Endothelial cell of umbilical vein (primary cell): ENCODE results near the gene CD226. TPM values are rescaled to one million over a fixed set of nuclear protein-coding genes. Genes with fewer than 3 reads are reported as not detected.

Source experiments
- BruUV-seq: library from RNA; stranded (reverse); fragments of 400-500 nt; replicated peaks from 2 replicates; lab custom pipeline; 2021; lab: Mats Ljungman, UMichigan
- CTCF ChIA-PET: fragments of 300-600, 350-600 bp; sonication (Branson Sonifier 250); formaldehyde crosslinking; loops from one replicate; lab custom pipeline; 2021; ENCODE audit warnings: antibody characterized with exemption, inconsistent platforms; lab: Charles Lee
- POLR2A ChIA-PET: fragments of 300-600, 350-600 bp; sonication (Branson Sonifier 250); formaldehyde crosslinking; loops from one replicate; lab custom pipeline; 2021; ENCODE audit warnings: antibody characterized with exemption, inconsistent platforms; lab: Charles Lee
- DNase-seq: peaks from one replicate; pipeline ENCODE4 v3.0.0-alpha.2; 2011; ENCODE audit warnings: low read depth, low spot score
- FAIRE-seq: peaks from 2 replicates; lab custom pipeline; 2011; peaks lifted over from hg19 to GRCh38; lab: Jason Lieb, UNC
- H2AFZ ChIP-seq: 2 replicates; pipeline ENCODE4 v1.6.0; 2012; ENCODE audit warnings: low read depth, low read length, control low read depth, inconsistent platforms
- H3K27ac ChIP-seq: 2 replicates; pipeline ENCODE4 v1.5.1; 2011; ENCODE audit warnings: low read depth, mild to moderate bottlenecking, control low read depth, low read length, moderate library complexity; ENCODE audit not compliant: insufficient read depth
- H3K27me3 ChIP-seq, 2 experiments: 2 replicates each; pipeline versions ENCODE4 v1.6.0 to v1.6.1; 2011; ENCODE audit warnings: low read length in 2 of 2, mixed read lengths in 1 of 2; ENCODE audit not compliant: control insufficient read depth in 2 of 2, insufficient read depth in 2 of 2
- H3K36me3 ChIP-seq, 2 experiments: 2 replicates in 1 of 2; 3 replicates in 1 of 2; pipeline ENCODE4 v1.5.1; 2011; ENCODE audit warnings: low read length in 2 of 2, mild to moderate bottlenecking in 1 of 2, moderate library complexity in 1 of 2; ENCODE audit not compliant: control insufficient read depth in 2 of 2, insufficient read depth in 2 of 2; ENCODE audit errors: extremely low read depth in 1 of 2
- H3K4me1 ChIP-seq: 3 replicates; pipeline ENCODE4 v1.5.1; 2011; ENCODE audit warnings: mild to moderate bottlenecking, low read length; ENCODE audit not compliant: control insufficient read depth, insufficient read depth; ENCODE audit errors: extremely low read depth
- H3K4me2 ChIP-seq: 2 replicates; pipeline ENCODE4 v1.6.1; 2011; ENCODE audit warnings: low read length, control low read depth, mixed read lengths; ENCODE audit not compliant: insufficient read depth
- H3K4me3 ChIP-seq, 3 experiments: fragments of 200-600 bp in 1 of 3; sonication (generic), shearing (Covaris generic) in 1 of 3; replicated peaks in 1 of 3; 2 replicates each; pipeline ENCODE4 v1.5.1; 2011 to 2016; ENCODE audit warnings: control low read depth in 3 of 3, low read length in 3 of 3, mild to moderate bottlenecking in 2 of 3, inconsistent platforms in 1 of 3, low read depth in 1 of 3, moderate library complexity in 1 of 3; ENCODE audit not compliant: insufficient read depth in 1 of 3
- H3K79me2 ChIP-seq: 2 replicates; pipeline ENCODE4 v1.6.0; 2012; ENCODE audit warnings: low read length, inconsistent platforms; ENCODE audit not compliant: control insufficient read depth, insufficient read depth
- H3K9ac ChIP-seq: replicated peaks from 2 replicates; pipeline ENCODE3; 2011; ENCODE audit warnings: low read length, control low read depth; ENCODE audit not compliant: insufficient read depth; ENCODE audit errors: extremely low read depth
- H3K9me1 ChIP-seq: replicated peaks from 3 replicates; pipeline ENCODE4 v1.6.0; 2011; ENCODE audit warnings: mild to moderate bottlenecking, low read length; ENCODE audit not compliant: control insufficient read depth, insufficient read depth; ENCODE audit errors: extremely low read depth
- H3K9me3 ChIP-seq: replicated peaks from 2 replicates; pipeline ENCODE4 v1.5.1; 2012; ENCODE audit warnings: low read length, inconsistent platforms; ENCODE audit not compliant: control insufficient read depth, insufficient read depth
- H4K20me1 ChIP-seq: replicated peaks from 2 replicates; pipeline ENCODE3; 2011; ENCODE audit warnings: mild to moderate bottlenecking, low read length; ENCODE audit not compliant: control insufficient read depth, insufficient read depth; ENCODE audit errors: extremely low read depth
- CTCF ChIP-seq, 2 donors: IDR thresholded peaks; 1 replicate in 1 of 2; 2 replicates in 1 of 2; pipeline ENCODE4 v1.5.1; 2011; ENCODE audit warnings: low read length in 2 of 2, mild to moderate bottlenecking in 2 of 2, moderate library complexity in 2 of 2, control low read depth in 1 of 2, inconsistent platforms in 1 of 2, low read depth in 1 of 2; ENCODE audit not compliant: insufficient read depth in 1 of 2; ENCODE audit errors: extremely low read depth in 1 of 2
- EZH2 ChIP-seq: IDR thresholded peaks from 2 replicates; pipeline ENCODE4 v1.6.1; 2012; ENCODE audit warnings: borderline replicate concordance, low read depth, mild to moderate bottlenecking, moderate library complexity, low read length, inconsistent platforms; ENCODE audit not compliant: severe bottlenecking
- FOS ChIP-seq: IDR thresholded peaks from 2 replicates; pipeline ENCODE4 v1.6.1; 2011; ENCODE audit warnings: mild to moderate bottlenecking, low read length, moderate library complexity, borderline replicate concordance; ENCODE audit not compliant: insufficient read depth
- GATA2 ChIP-seq: IDR thresholded peaks from 2 replicates; pipeline ENCODE4 v1.7.0; 2011; ENCODE audit warnings: low read depth, mild to moderate bottlenecking, moderate library complexity, mixed read lengths, low read length; ENCODE audit not compliant: insufficient read length, insufficient read depth
- JUN ChIP-seq: IDR thresholded peaks from 2 replicates; pipeline ENCODE4 v1.6.1; 2011; ENCODE audit warnings: borderline replicate concordance, low read depth; ENCODE audit not compliant: insufficient read length, insufficient read depth
- MAX ChIP-seq: IDR thresholded peaks from 2 replicates; pipeline ENCODE4 v1.6.1; 2011; ENCODE audit not compliant: insufficient read depth, insufficient read length
- MYC ChIP-seq: IDR thresholded peaks from one replicate; pipeline ENCODE4 v1.6.1; 2011; ENCODE audit warnings: mild to moderate bottlenecking, low read depth, low read length
- POLR2A ChIP-seq: IDR thresholded peaks from 2 replicates; pipeline ENCODE4 v1.6.1; 2012; ENCODE audit warnings: low read depth, mild to moderate bottlenecking, control low read depth, low read length
- POLR2AphosphoS5 ChIP-seq: IDR thresholded peaks from 2 replicates; pipeline ENCODE4 v1.6.1; 2012; ENCODE audit warnings: low read depth, mild to moderate bottlenecking, control low read depth, low read length, moderate library complexity; ENCODE audit not compliant: insufficient read depth
- dilution Hi-C: fragments of 300-500 bp; cut with MboI; formaldehyde crosslinking; loops from one replicate; pipeline ENCODE4 v1.15.0; 2019; ENCODE audit warnings: low sequenced_read_pairs; ENCODE audit not compliant: extremely low pct_ligation_motif_present
- intact Hi-C: fragments of 100-400 bp; cut with micrococcal nuclease; formaldehyde crosslinking; loops from one replicate; pipeline ENCODE4 v1.10.0; 2022
- polyA plus RNA-seq, 4 experiments: library from polyadenylated mRNA; depleted of rRNA in 3 of 4; stranded (reverse) in 3 of 4; unstranded in 1 of 4; fragments of >200 nt; gene quantifications; 2 replicates each; pipeline versions ENCODE4 v1.2.1 to v1.2.3, GENCODE V29; 2011 to 2012; ENCODE audit warnings: missing spikeins in 1 of 4
- total RNA-seq: library from RNA; stranded (reverse); gene quantifications from 2 replicates; pipeline ENCODE4 v1.2.3, GENCODE V29; 2021

Gene CD226
- total and polyA plus RNA-seq, 2 donors (not counting 3 experiments of a cell fraction or from before 2014, with no cell fraction given): 0.20 TPM; not detected in 1

GRCh38 chr18:69961718-69962117 lies 14.0 kb upstream of the CD226 start:
- Histone ChIP-seq H3K27ac (no peak overlapping the region), H3K4me1 (no peaks in the 10 kb centered on the region), H3K4me3 (no peak overlapping the region), H3K4me2 (no peak overlapping the region), H3K36me3 (no peaks in the 10 kb centered on the region), H3K9me1 (no peaks in the 10 kb centered on the region), H3K79me2 (no peaks in the 10 kb centered on the region), H3K9ac (no peak overlapping the region), H2AFZ (no peak overlapping the region), H3K9me3 (no peaks in the 10 kb centered on the region), H4K20me1 (no peaks in the 10 kb centered on the region), H3K27me3 (no peaks in the 10 kb centered on the region)
- POLR2A ChIA-PET: no interaction called here
- BruUV-seq: no TSS peak
- DNase-seq: no peak
- CTCF ChIA-PET: no interaction called here
- dilution Hi-C loops (no loop called here), intact Hi-C loops (no loop called here)
- TF ChIP-seq POLR2A (no peak), MYC (no peak), FOS (no peak), MAX (no peak), GATA2 (no peak), EZH2 (no peak)
- FAIRE-seq: no peak

GRCh38 chr18:69958422-69958821 lies 10.7 kb upstream of the CD226 start:
- Histone ChIP-seq H3K9ac (no peak overlapping the region), H3K27ac (no peak overlapping the region), H3K4me1 (no peaks in the 10 kb centered on the region), H3K4me2 (no peak overlapping the region), H3K4me3 (no peak overlapping the region), H3K9me1 (no peaks in the 10 kb centered on the region), H3K9me3 (no peaks in the 10 kb centered on the region), H2AFZ (no peak overlapping the region), H3K27me3 (no peaks in the 10 kb centered on the region), H3K36me3 (no peaks in the 10 kb centered on the region), H3K79me2 (no peaks in the 10 kb centered on the region), H4K20me1 (no peaks in the 10 kb centered on the region)
- POLR2A ChIA-PET: no interaction called here
- TF ChIP-seq POLR2AphosphoS5: no peak
- no peak for TF ChIP-seq MYC
- TF ChIP-seq MAX: no peak
- TF ChIP-seq EZH2: no peak
- no peak for TF ChIP-seq POLR2A
- TF ChIP-seq JUN: no peak
- TF ChIP-seq FOS: no peak
- no peak for TF ChIP-seq CTCF (IDR thresholded peaks at IDR 0.05; ENCODE audit: extremely low read depth in 1 of 2, insufficient read depth in 1 of 2, low read depth in 1 of 2, low read length in 2 of 2)
- TF ChIP-seq GATA2: no peak
- intact Hi-C loops (no loop called here), dilution Hi-C loops (no loop called here)
- CTCF ChIA-PET: no interaction called here
- BruUV-seq: no TSS peak
- DNase-seq (no peak), FAIRE-seq (no peak)
